Prostate gland (tissue), 2 donors: ENCODE data around the gene UST.

Experiments used
- CTCF ChIP-seq, 4 experiments: fragments of 200-600 bp in 2 of 4; fragments of 450-650 bp in 2 of 4; sonication (generic) in 2 of 4; IDR thresholded peaks; 1 replicate in 3 of 4; 2 replicates in 1 of 4; pipeline ENCODE4 v1.5.1; 2016 to 2019; ENCODE audit warnings: antibody characterized with exemption in 4 of 4, mild to moderate bottlenecking in 2 of 4, moderate library complexity in 2 of 4
- POLR2A ChIP-seq: fragments of 450-650 bp; IDR thresholded peaks from one replicate; pipeline ENCODE4 v1.6.1; 2016; ENCODE audit warnings: antibody characterized with exemption, mild to moderate bottlenecking
- POLR2AphosphoS5 ChIP-seq: sonication (generic); formaldehyde crosslinking; IDR thresholded peaks from one replicate; pipeline ENCODE4 v1.6.1; 2017; ENCODE audit warnings: antibody characterized with exemption

GRCh38 chr6:148888856-148889255, 142.0 kb downstream of the UST start:
- TF ChIP-seq CTCF (IDR thresholded peaks at IDR 0.05) (no peak), POLR2A (no peak), POLR2AphosphoS5 (no peak)
